K562 (cell line): ENCODE measurements around the gene GDF7. TPM values are rescaled to one million over a fixed set of nuclear protein-coding genes. Genes with fewer than 3 reads are reported as not detected.

ENCODE experiments used
- ATAC-seq: fragments of 200-7000 bp; cut with Tn5 transposase; 3 replicates; pipeline ENCODE4 v1.9.1; 2020; ENCODE audit warnings: moderate library complexity
- BruUV-seq: library from RNA; stranded (reverse); fragments of 400-500 nt; replicated peaks from 2 replicates; lab custom pipeline; 2021; lab: Mats Ljungman, UMichigan
- CTCF ChIA-PET: fragments of 300-600 bp; formaldehyde crosslinking; extraction: SDS; loops from one replicate; lab custom pipeline; 2021; ENCODE audit warnings: low intra/inter-chr PET ratio; lab: Yijun Ruan, JAX
- POLR2A ChIA-PET: fragments of 300-600, 350-650 bp; sonication (Branson Sonifier 250); formaldehyde crosslinking; extraction: SDS; loops from one replicate; lab custom pipeline; 2021; ENCODE audit warnings: antibody characterized with exemption, inconsistent platforms; lab: Yijun Ruan, JAX
- DNase-seq, 4 experiments: peaks; one replicate each; pipeline versions ENCODE4 v3.0.0 to v3.0.0-alpha.2; 2011 to 2018; ENCODE audit warnings: low spot score in 3 of 4, mixed read lengths in 3 of 4; ENCODE audit errors: extremely low read depth in 1 of 4
- FAIRE-seq: peaks from 2 replicates; lab custom pipeline; 2011; peaks lifted over from hg19 to GRCh38; lab: Jason Lieb, UNC
- H2AFZ ChIP-seq: 2 replicates; pipeline ENCODE4 v1.6.0; 2011; ENCODE audit warnings: low read depth, low read length, control low read depth, inconsistent platforms
- H3K27ac ChIP-seq: fragments of 200-600 bp; 3 replicates; pipeline ENCODE4 v1.8.0; 2011; ENCODE audit warnings: low read depth, mild to moderate bottlenecking, control low read depth, inconsistent platforms, low read length, moderate library complexity, mixed read lengths; ENCODE audit errors: extremely low read depth
- H3K27me3 ChIP-seq, 2 experiments: fragments of 300-600 bp in 1 of 2; 2 replicates in 1 of 2; 3 replicates in 1 of 2; pipeline versions ENCODE4 v1.6.0 to v1.8.0; 2011; ENCODE audit warnings: inconsistent platforms in 2 of 2, low read length in 2 of 2, mild to moderate bottlenecking in 1 of 2, mixed read lengths in 1 of 2, moderate library complexity in 1 of 2; ENCODE audit not compliant: control insufficient read depth in 2 of 2, insufficient read depth in 2 of 2
- H3K36me3 ChIP-seq: fragments of 300-600 bp; 3 replicates; pipeline ENCODE4 v1.8.0; 2011; ENCODE audit warnings: mild to moderate bottlenecking, low read length, inconsistent platforms; ENCODE audit not compliant: control insufficient read depth, insufficient read depth
- H3K4me1 ChIP-seq, 2 experiments: fragments of 200-600 bp in 1 of 2; replicated peaks in 1 of 2; 2 replicates in 1 of 2; 3 replicates in 1 of 2; pipeline versions ENCODE4 v1.5.1 to v1.8.0; 2011; ENCODE audit warnings: inconsistent platforms in 2 of 2, low read length in 2 of 2, mild to moderate bottlenecking in 1 of 2, mixed read lengths in 1 of 2, moderate library complexity in 1 of 2; ENCODE audit not compliant: control insufficient read depth in 2 of 2, insufficient read depth in 2 of 2
- H3K4me2 ChIP-seq: 2 replicates; pipeline ENCODE4 v1.6.1; 2011; ENCODE audit warnings: low read length, control low read depth, inconsistent platforms, mixed read lengths; ENCODE audit not compliant: insufficient read depth
- H3K4me3 ChIP-seq: fragments of 200-600 bp; sonication (generic), shearing (Covaris generic); 2 replicates; pipeline ENCODE4 v1.5.1; 2016; ENCODE audit warnings: control low read depth, inconsistent platforms
- H3K79me2 ChIP-seq: fragments of 200-600 bp; 3 replicates; pipeline ENCODE4 v1.8.0; 2011; ENCODE audit warnings: low read length, inconsistent platforms; ENCODE audit not compliant: control insufficient read depth, insufficient read depth
- H3K9ac ChIP-seq, 2 experiments: 2 replicates each; pipeline versions ENCODE4 v1.6.0 to v1.6.1; 2011; ENCODE audit warnings: low read depth in 2 of 2, low read length in 2 of 2, control low read depth in 1 of 2, inconsistent platforms in 1 of 2, mild to moderate bottlenecking in 1 of 2, mixed read lengths in 1 of 2; ENCODE audit not compliant: insufficient read depth in 1 of 2
- H3K9me1 ChIP-seq: one replicate; pipeline ENCODE4 v1.6.0; 2011; ENCODE audit warnings: inconsistent platforms, mild to moderate bottlenecking, low read length, moderate library complexity; ENCODE audit not compliant: control insufficient read depth, insufficient read depth
- H3K9me3 ChIP-seq: replicated peaks from 2 replicates; pipeline ENCODE4 v1.5.1; 2011; ENCODE audit warnings: low read depth, low read length, inconsistent platforms; ENCODE audit not compliant: control insufficient read depth, insufficient read depth
- H4K20me1 ChIP-seq: replicated peaks from 2 replicates; pipeline ENCODE4 v1.6.1; 2011; ENCODE audit warnings: low read length, inconsistent platforms, mixed read lengths; ENCODE audit not compliant: control insufficient read depth, insufficient read depth
- CHAMP1 ChIP-seq: fragments of 450-650 bp; IDR thresholded peaks from 2 replicates; pipeline ENCODE4 v1.6.1; 2016; ENCODE audit warnings: mild to moderate bottlenecking
- DACH1 ChIP-seq: fragments of 450-650 bp; IDR thresholded peaks from 2 replicates; pipeline ENCODE4 v1.6.1; 2018; ENCODE audit not compliant: partially characterized antibody
- DEAF1 ChIP-seq: fragments of 450-650 bp; formaldehyde crosslinking; IDR thresholded peaks from 2 replicates; pipeline ENCODE4 v1.4.0; 2020; ENCODE audit warnings: mild to moderate bottlenecking, moderate library complexity
- HNRNPK ChIP-seq: fragments of 200-400 bp; formaldehyde crosslinking; IDR thresholded peaks from one replicate; pipeline ENCODE4 v1.6.1; 2018; ENCODE audit warnings: mild to moderate bottlenecking, low read depth, low read length; ENCODE audit not compliant: poor library complexity, severe bottlenecking
- JUNB ChIP-seq: fragments of 450-650 bp; formaldehyde crosslinking; conservative IDR thresholded peaks from 2 replicates; pipeline ENCODE4 v1.4.0; 2020; ENCODE audit warnings: mild to moderate bottlenecking
- MIER1 ChIP-seq: fragments of 450-650 bp; IDR thresholded peaks from 2 replicates; pipeline ENCODE4 v1.6.1; 2016; ENCODE audit warnings: antibody characterized with exemption, mild to moderate bottlenecking, low read depth
- SMARCA4 ChIP-seq: fragments of 450-650 bp; IDR thresholded peaks from 2 replicates; pipeline ENCODE4 v1.6.1; 2016
- SMARCA5 ChIP-seq: fragments of 450-650 bp; IDR thresholded peaks from 2 replicates; pipeline ENCODE4 v1.6.1; 2016
- SRSF3 ChIP-seq: fragments of 200-400 bp; formaldehyde crosslinking; IDR thresholded peaks from 2 replicates; pipeline ENCODE4 v1.6.1; 2016; ENCODE audit warnings: mild to moderate bottlenecking, low read length, moderate library complexity; ENCODE audit not compliant: insufficient read depth
- TAL1 ChIP-seq: fragments of 450-650 bp; IDR thresholded peaks from 2 replicates; pipeline ENCODE4 v1.6.1; 2016; ENCODE audit warnings: mild to moderate bottlenecking
- TOE1 ChIP-seq, 2 experiments: fragments of 450-650 bp in 1 of 2; sonication (generic) in 1 of 2; formaldehyde crosslinking in 1 of 2; IDR thresholded peaks; 2 replicates each; pipeline versions ENCODE4 v1.7.1 to v1.8.0; 2016 to 2022; ENCODE audit warnings: borderline replicate concordance in 2 of 2, mild to moderate bottlenecking in 2 of 2, antibody characterized with exemption in 1 of 2, inconsistent platforms in 1 of 2, low read depth in 1 of 2, missing genetic modification reagents in 1 of 2, moderate library complexity in 1 of 2
- ZHX1 ChIP-seq: fragments of 150-350 bp; conservative IDR thresholded peaks from 2 replicates; pipeline ENCODE4 v1.6.1; 2014; ENCODE audit warnings: low read length
- ZKSCAN3 ChIP-seq: fragments of 250-450 bp; sonication (Bioruptor Pico); IDR thresholded peaks from 2 replicates; pipeline ENCODE4 v1.4.0; 2020
- ZKSCAN8 ChIP-seq: fragments of 200-800 bp; sonication (Bioruptor generic); IDR thresholded peaks from 2 replicates; pipeline ENCODE4 v1.6.1; 2016; ENCODE audit warnings: missing genetic modification characterization, missing compliant biosample characterization
- ZNF24 ChIP-seq: fragments of 450-650 bp; IDR thresholded peaks from 2 replicates; pipeline ENCODE4 v1.6.1; 2016
- ZNF3 ChIP-seq: fragments of 250-450 bp; sonication (Bioruptor Pico); IDR thresholded peaks from 2 replicates; pipeline ENCODE4 v1.5.0; 2021; ENCODE audit warnings: mild to moderate bottlenecking, moderate library complexity
- WGBS: fragments of 100-300 bp; shearing (Covaris generic); methylation state at CpG from one replicate; pipeline ENCODE4 v1.1.6; 2016; ENCODE audit warnings: low coverage, mixed read lengths; ENCODE audit not compliant: insufficient coverage; ENCODE audit errors: missing lambda C conversion rate; 5-methylcytosine and 5-hydroxymethylcytosine counted together
- in situ Hi-C: fragments of 300-500 bp; cut with MboI; formaldehyde crosslinking; loops from 4 replicates; pipeline ENCODE4 v1.15.0; 2018; ENCODE audit warnings: inconsistent platforms, mixed read lengths
- intact Hi-C: fragments of 100-400 bp; cut with micrococcal nuclease; formaldehyde crosslinking; loops from 2 replicates; pipeline ENCODE4 v1.14.2; 2022
- polyA plus RNA-seq, 8 experiments: library from polyadenylated mRNA; depleted of rRNA in 4 of 8; stranded (reverse) in 5 of 8; unstranded in 3 of 8; fragments of >200 nt; fragmentation: Nextera tagmentation in 2 of 8; fragmentation: Illumina TruSeq in 1 of 8; extraction: Ambion mirVana in 2 of 8; extraction: Trizol in 1 of 8; gene quantifications; 2 replicates each; pipeline versions ENCODE4 v1.2.1 to v1.2.3, GENCODE V29; 2011 to 2014; ENCODE audit warnings: inconsistent platforms in 1 of 8, missing spikeins in 1 of 8
- total RNA-seq, 7 experiments: library from RNA; depleted of rRNA in 6 of 7; stranded (reverse); fragments of >200 nt in 6 of 7; fragmentation: Illumina TruSeq in 2 of 7; extraction: Trizol in 2 of 7; gene quantifications; 2 replicates each; pipeline versions ENCODE4 v1.2.1 to v1.2.3, GENCODE V29; 2011 to 2021; ENCODE audit warnings: low replicate concordance in 1 of 7

Gene GDF7
- total and polyA plus RNA-seq, 9 of the 15 experiments (the other 6 are each of a cell fraction or from before 2014, with no cell fraction given): 0.01 TPM; not detected in 7

- Histone ChIP-seq H3K4me2 (no peak overlapping the region), H3K27ac (no peak overlapping the region), H3K9ac (no peak overlapping the region), H3K79me2 (no peaks in the 10 kb centered on the region), H2AFZ (no peak overlapping the region), H3K36me3 (peaks cover 40% of the 10 kb centered on the region; the same call in 2 of the 3 replicates), H3K4me1 (peaks cover 0 to 4% of the 10 kb centered on the region in 2 experiments; a peak in 2 of 5 replicates), H3K4me3 (no peak overlapping the region), H3K9me1 (no peaks in the 10 kb centered on the region), H3K27me3 (no peaks in the 10 kb centered on the region), H4K20me1 (no peaks in the 10 kb centered on the region), H3K9me3 (no peaks in the 10 kb centered on the region)
- intact Hi-C loops: no loop called here
- WGBS: 90% methylated on average over 2 of the region's 2 CpGs
- CTCF ChIA-PET: no interaction called here
- no peak for TF ChIP-seq TOE1 (IDR thresholded peaks at IDR 0.05; ENCODE audit: borderline replicate concordance)
- TF ChIP-seq TOE1 (CRISPR knock-in tag; IDR thresholded peaks at IDR 0.05; ENCODE audit: borderline replicate concordance, low read depth): no peak
- TF ChIP-seq ZKSCAN3 (CRISPR knock-in tag): no peak
- TF ChIP-seq DEAF1 (CRISPR knock-in tag): no peak
- TF ChIP-seq SMARCA4: no peak
- TF ChIP-seq DACH1: no peak
- TF ChIP-seq MIER1: no peak
- no peak for TF ChIP-seq ZHX1
- no peak for TF ChIP-seq ZNF24
- TF ChIP-seq ZKSCAN8: no peak
- no peak for TF ChIP-seq JUNB
- no peak for TF ChIP-seq CHAMP1
- TF ChIP-seq ZNF3 (CRISPR knock-in tag): no peak
- no peak for TF ChIP-seq TAL1
- TF ChIP-seq SRSF3: no peak
- TF ChIP-seq HNRNPK: no peak
- TF ChIP-seq SMARCA5: no peak
- no peak for DNase-seq
- no peak for ATAC-seq
- in situ Hi-C loops: no loop called here
- no peak for FAIRE-seq
- BruUV-seq: no TSS peak
- POLR2A ChIA-PET: interaction anchor here (0.7 to 1.0 kb wide), 2 partner anchors 8 to 85 kb away, joined by 3 read pairs; no protein-coding TSS in a partner anchor
These were observed 29.4 kb downstream of the GDF7 start for GRCh38 chr2:20696366-20696765.
